Caco-2 (cell line): ENCODE results near the gene ZBTB44. TPM values are rescaled to one million over a fixed set of nuclear protein-coding genes. Genes with fewer than 3 reads are reported as not detected.

ENCODE experiments used
- BruUV-seq: library from RNA; stranded (reverse); fragments of 400-500 nt; replicated peaks from 2 replicates; lab custom pipeline; 2021; lab: Mats Ljungman, UMichigan
- CTCF ChIA-PET: fragments of 300-600 bp; sonication (Branson Sonifier 250); formaldehyde crosslinking; loops from one replicate; lab custom pipeline; 2022; ENCODE audit warnings: antibody characterized with exemption; lab: Charles Lee
- POLR2A ChIA-PET: fragments of 300-600 bp; sonication (Branson Sonifier 250); formaldehyde crosslinking; loops from one replicate; lab custom pipeline; 2022; ENCODE audit warnings: antibody characterized with exemption; lab: Charles Lee
- DNase-seq, 2 experiments: peaks; one replicate each; pipeline versions ENCODE4 v3.0.0 to v3.0.0-alpha.2; 2020 to 2022
- H3K27me3 ChIP-seq: replicated peaks from 2 replicates; pipeline ENCODE4 v1.6.0; 2011; ENCODE audit warnings: low read length; ENCODE audit not compliant: control insufficient read depth, insufficient read depth
- H3K36me3 ChIP-seq: 2 replicates; pipeline ENCODE4 v1.5.1; 2011; ENCODE audit warnings: low read length; ENCODE audit not compliant: control insufficient read depth, insufficient read depth
- H3K4me1 ChIP-seq: fragments of 250-450 bp; sonication (Bioruptor Pico); 2 replicates; pipeline ENCODE4 v1.5.1; 2020; ENCODE audit warnings: mild to moderate bottlenecking
- H3K4me3 ChIP-seq: 2 replicates; pipeline ENCODE4 v1.5.1; 2011; ENCODE audit warnings: low read depth, mild to moderate bottlenecking, control low read depth, low read length
- H3K9me3 ChIP-seq: fragments of 250-450 bp; sonication (Bioruptor Pico); 2 replicates; pipeline ENCODE4 v1.5.1; 2020; ENCODE audit warnings: mild to moderate bottlenecking, moderate library complexity
- H3K27ac Mint-ChIP-seq: one replicate; pipeline ENCODE4 v1.8.0; 2022; ENCODE audit warnings: mixed read lengths; ENCODE audit not compliant: unreplicated experiment
- H3K27me3 Mint-ChIP-seq: one replicate; pipeline ENCODE4 v1.8.0; 2022; ENCODE audit warnings: mixed read lengths; ENCODE audit not compliant: insufficient read depth, unreplicated experiment
- H3K36me3 Mint-ChIP-seq: one replicate; pipeline ENCODE4 v1.8.0; 2022; ENCODE audit warnings: mild to moderate bottlenecking, mixed read lengths; ENCODE audit not compliant: insufficient read depth, unreplicated experiment
- H3K4me1 Mint-ChIP-seq: one replicate; pipeline ENCODE4 v1.8.0; 2022; ENCODE audit warnings: low read depth, mixed read lengths; ENCODE audit not compliant: unreplicated experiment
- H3K4me3 Mint-ChIP-seq: one replicate; pipeline ENCODE4 v1.8.0; 2022; ENCODE audit warnings: mild to moderate bottlenecking, moderate library complexity, mixed read lengths; ENCODE audit not compliant: unreplicated experiment
- H3K9me3 Mint-ChIP-seq: one replicate; pipeline ENCODE4 v1.8.0; 2022; ENCODE audit warnings: mixed read lengths; ENCODE audit not compliant: unreplicated experiment
- intact Hi-C: fragments of 100-400 bp; cut with micrococcal nuclease; formaldehyde crosslinking; loops from one replicate; pipeline ENCODE4 v1.10.0; 2022; ENCODE audit not compliant: unreplicated experiment
- total RNA-seq: library from RNA; stranded (reverse); gene quantifications from 2 replicates; pipeline ENCODE4 v1.2.3, GENCODE V29; 2022
- TF ChIP-seq, protein P1 (sequence below), 2 experiments: fragments of 200-600 bp in 1 of 2; IDR thresholded peaks; 1 replicate in 1 of 2; 2 replicates in 1 of 2; pipeline versions ENCODE4 v1.5.1 to v1.8.0; 2011 to 2022; ENCODE audit warnings: antibody characterized with exemption in 1 of 2, control low read depth in 1 of 2, inconsistent platforms in 1 of 2, low read depth in 1 of 2, low read length in 1 of 2, mild to moderate bottlenecking in 1 of 2, moderate library complexity in 1 of 2; ENCODE audit not compliant: insufficient read depth in 1 of 2, severe bottlenecking in 1 of 2, unreplicated experiment in 1 of 2

ZBTB44 gene
- total RNA-seq, 1 experiment from 2014 or later = 53.6 TPM

DNA sequence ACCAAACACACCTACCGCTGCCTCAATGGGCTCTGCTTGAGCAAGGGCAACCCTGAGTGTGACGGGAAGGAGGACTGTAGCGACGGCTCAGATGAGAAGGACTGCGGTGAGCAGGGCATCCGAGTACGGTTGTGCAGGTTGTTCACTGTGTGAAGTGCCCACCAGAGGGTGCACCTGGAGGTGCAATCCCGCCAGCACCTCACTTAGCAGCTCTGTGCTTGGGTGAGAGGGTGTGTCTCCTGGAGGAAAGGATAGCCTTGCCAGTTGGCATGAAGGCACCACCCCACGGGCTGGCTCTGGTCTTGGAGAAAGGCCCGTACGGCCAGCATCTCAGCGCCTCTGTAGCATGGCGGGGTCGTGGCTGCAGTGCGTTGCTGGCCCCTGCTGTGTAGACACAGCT lies 115.8 kb downstream of the ZBTB44 start:
- no peak for DNase-seq
- Histone ChIP-seq H3K4me1 (no peaks in the 10 kb centered on the region), H3K36me3 (peaks cover 20% of the 10 kb centered on the region), H3K27me3 (no peaks in the 10 kb centered on the region), H3K4me3 (no peak overlapping the region), H3K9me3 (no peaks in the 10 kb centered on the region)
- Mint-ChIP-seq H3K4me1 (no peaks in the 10 kb centered on the region), H3K4me3 (no peak overlapping the region), H3K9me3 (no peaks in the 10 kb centered on the region), H3K27ac (no peak overlapping the region), H3K27me3 (no peaks in the 10 kb centered on the region), H3K36me3 (peaks cover 98% of the 10 kb centered on the region)
- intact Hi-C loops = no loop called here
- CTCF ChIA-PET = interaction anchor here (1.0 kb wide), 1 partner anchor 17 kb away, joined by 3 read pairs; no protein-coding TSS in a partner anchor
- BruUV-seq = no TSS peak
- POLR2A ChIA-PET = no interaction called here
- TF ChIP-seq, protein P1, sequence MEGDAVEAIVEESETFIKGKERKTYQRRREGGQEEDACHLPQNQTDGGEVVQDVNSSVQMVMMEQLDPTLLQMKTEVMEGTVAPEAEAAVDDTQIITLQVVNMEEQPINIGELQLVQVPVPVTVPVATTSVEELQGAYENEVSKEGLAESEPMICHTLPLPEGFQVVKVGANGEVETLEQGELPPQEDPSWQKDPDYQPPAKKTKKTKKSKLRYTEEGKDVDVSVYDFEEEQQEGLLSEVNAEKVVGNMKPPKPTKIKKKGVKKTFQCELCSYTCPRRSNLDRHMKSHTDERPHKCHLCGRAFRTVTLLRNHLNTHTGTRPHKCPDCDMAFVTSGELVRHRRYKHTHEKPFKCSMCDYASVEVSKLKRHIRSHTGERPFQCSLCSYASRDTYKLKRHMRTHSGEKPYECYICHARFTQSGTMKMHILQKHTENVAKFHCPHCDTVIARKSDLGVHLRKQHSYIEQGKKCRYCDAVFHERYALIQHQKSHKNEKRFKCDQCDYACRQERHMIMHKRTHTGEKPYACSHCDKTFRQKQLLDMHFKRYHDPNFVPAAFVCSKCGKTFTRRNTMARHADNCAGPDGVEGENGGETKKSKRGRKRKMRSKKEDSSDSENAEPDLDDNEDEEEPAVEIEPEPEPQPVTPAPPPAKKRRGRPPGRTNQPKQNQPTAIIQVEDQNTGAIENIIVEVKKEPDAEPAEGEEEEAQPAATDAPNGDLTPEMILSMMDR (IDR thresholded peaks at IDR 0.05; ENCODE audit: insufficient read depth in 1 of 2, low read depth in 1 of 2, low read length in 1 of 2, severe bottlenecking in 1 of 2, unreplicated experiment in 1 of 2) = peak in 1 of 2 experiments; percentile 34

DNA sequence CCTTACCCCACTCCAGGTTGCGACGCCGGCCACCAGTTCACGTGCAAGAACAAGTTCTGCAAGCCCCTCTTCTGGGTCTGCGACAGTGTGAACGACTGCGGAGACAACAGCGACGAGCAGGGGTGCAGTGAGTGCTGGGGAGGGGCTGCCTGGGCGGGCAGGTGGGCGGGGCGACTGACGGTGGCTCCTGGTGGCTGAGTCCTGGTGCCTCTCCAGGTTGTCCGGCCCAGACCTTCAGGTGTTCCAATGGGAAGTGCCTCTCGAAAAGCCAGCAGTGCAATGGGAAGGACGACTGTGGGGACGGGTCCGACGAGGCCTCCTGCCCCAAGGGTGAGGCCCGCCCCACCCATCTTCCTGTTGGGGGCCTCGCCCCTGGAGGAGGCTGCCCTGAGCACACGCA lies 116.4 kb downstream of the ZBTB44 start:
- ChIA-PET POLR2A (no interaction called here), CTCF (interaction anchor here (1.0 kb wide), 1 partner anchor 16 kb away, joined by 3 read pairs; no protein-coding TSS in a partner anchor)
- DNase-seq = no peak
- H3K27me3 ChIP-seq = no peaks in the 10 kb centered on the region
- H3K9me3 ChIP-seq = no peaks in the 10 kb centered on the region
- no peaks in the 10 kb centered on the region for H3K4me1 ChIP-seq
- TF ChIP-seq, protein P1 (IDR thresholded peaks at IDR 0.05; ENCODE audit: insufficient read depth in 1 of 2, low read depth in 1 of 2, low read length in 1 of 2, severe bottlenecking in 1 of 2, unreplicated experiment in 1 of 2) = no peak
- Mint-ChIP-seq H3K4me1 (no peaks in the 10 kb centered on the region), H3K27ac (no peak overlapping the region), H3K36me3 (peaks cover 98% of the 10 kb centered on the region), H3K4me3 (no peak overlapping the region), H3K9me3 (no peaks in the 10 kb centered on the region), H3K27me3 (no peaks in the 10 kb centered on the region)
- BruUV-seq = no TSS peak
- intact Hi-C loops = no loop called here
- no peak overlapping the region for H3K4me3 ChIP-seq
- H3K36me3 ChIP-seq = peaks cover 20% of the 10 kb centered on the region

DNA sequence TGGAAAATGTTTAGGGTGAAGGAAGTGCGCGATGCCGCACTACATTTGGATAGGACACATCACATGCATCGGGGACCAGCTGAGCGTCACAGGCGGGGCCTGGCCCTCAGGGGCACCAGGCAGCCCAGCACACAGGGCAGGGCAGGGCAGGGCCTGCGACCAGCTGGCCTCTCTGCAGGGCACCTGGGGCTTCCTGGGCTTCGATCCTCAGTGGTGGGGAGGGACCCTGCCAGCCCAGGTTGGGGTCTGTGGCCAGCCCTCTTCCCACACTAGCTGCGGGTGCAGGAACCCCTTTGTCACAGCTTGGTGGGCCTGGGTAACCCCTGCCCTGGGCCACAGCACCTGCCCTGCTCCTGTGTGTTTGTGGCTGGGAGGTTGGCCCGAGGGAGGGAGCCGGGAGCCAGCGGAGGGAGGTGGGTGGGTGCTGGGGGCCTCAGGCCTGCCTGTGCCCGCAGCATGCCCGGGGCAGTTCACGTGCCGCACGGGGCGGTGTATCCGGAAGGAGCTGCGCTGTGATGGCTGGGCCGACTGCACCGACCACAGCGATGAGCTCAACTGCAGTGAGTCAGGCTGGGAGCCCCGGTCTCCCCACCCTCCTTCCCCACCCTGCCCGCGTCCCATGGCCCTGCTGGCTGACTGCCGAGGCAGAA lies 117.2 kb downstream of the ZBTB44 start:
- CTCF ChIA-PET = no interaction called here
- no peaks in the 10 kb centered on the region for H3K27me3 Mint-ChIP-seq
- Histone ChIP-seq H3K9me3 (no peaks in the 10 kb centered on the region), H3K4me1 (peaks cover 7% of the 10 kb centered on the region; the same call in 1 of the 2 replicates), H3K4me3 (no peak overlapping the region), H3K36me3 (peaks cover 20% of the 10 kb centered on the region), H3K27me3 (no peaks in the 10 kb centered on the region)
- TF ChIP-seq, protein P1 (IDR thresholded peaks at IDR 0.05; ENCODE audit: insufficient read depth in 1 of 2, low read depth in 1 of 2, low read length in 1 of 2, severe bottlenecking in 1 of 2, unreplicated experiment in 1 of 2) = no peak
- DNase-seq = no peak
- no peaks in the 10 kb centered on the region for H3K4me1 Mint-ChIP-seq
- no peaks in the 10 kb centered on the region for H3K9me3 Mint-ChIP-seq
- H3K36me3 Mint-ChIP-seq = peaks cover 98% of the 10 kb centered on the region
- POLR2A ChIA-PET = no interaction called here
- BruUV-seq = no TSS peak
- intact Hi-C loops = no loop called here
- H3K4me3 Mint-ChIP-seq = no peak overlapping the region
- H3K27ac Mint-ChIP-seq = no peak overlapping the region
